GM21825 (cell line): Measurements from ENCODE around the gene DCP2.

ENCODE experiments used
- ATAC-seq: cut with Tn5 transposase; IDR thresholded peaks from one replicate; pipeline ENCODE4 v1.9.1; 2021; ENCODE audit warnings: mild to moderate bottlenecking, moderate library complexity; ENCODE audit not compliant: unreplicated experiment

The DCP2 gene

DNA sequence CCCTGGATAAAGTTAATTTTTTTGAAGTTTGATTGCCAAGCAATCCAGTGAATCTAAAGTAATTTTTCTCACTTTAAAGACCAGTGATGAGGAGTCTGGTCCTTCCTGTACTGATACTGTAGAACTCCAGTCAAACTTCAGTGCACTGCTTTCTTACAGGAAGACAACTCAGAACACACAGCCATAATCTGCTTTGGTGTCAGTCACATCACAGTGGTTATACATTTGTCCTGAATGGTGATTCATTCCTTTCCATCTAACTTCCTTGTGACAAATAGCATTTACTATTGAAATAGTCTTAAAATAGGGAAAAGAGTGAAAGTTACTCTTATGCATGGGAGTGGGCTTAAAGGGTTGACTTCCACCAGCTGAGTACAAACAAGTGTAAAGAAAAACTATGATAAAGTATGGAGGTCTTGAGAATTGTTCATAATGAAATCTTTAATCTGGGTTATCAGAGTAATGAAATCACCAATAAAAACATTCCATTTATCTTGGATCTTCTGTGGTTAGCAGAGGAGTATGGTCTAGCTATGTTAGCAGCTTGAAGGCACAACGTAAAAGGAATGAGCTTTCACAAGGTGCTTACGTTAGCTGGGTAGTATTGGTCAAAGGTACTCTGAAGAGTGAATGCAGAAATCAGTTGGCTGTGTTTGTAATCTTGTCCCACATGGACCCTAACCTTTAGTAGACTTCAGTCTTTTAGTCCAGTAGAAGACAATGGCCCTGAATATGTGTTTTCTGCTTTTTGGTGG lies 41.5 kb downstream of the DCP2 start:
- ATAC-seq, result no peak

DNA sequence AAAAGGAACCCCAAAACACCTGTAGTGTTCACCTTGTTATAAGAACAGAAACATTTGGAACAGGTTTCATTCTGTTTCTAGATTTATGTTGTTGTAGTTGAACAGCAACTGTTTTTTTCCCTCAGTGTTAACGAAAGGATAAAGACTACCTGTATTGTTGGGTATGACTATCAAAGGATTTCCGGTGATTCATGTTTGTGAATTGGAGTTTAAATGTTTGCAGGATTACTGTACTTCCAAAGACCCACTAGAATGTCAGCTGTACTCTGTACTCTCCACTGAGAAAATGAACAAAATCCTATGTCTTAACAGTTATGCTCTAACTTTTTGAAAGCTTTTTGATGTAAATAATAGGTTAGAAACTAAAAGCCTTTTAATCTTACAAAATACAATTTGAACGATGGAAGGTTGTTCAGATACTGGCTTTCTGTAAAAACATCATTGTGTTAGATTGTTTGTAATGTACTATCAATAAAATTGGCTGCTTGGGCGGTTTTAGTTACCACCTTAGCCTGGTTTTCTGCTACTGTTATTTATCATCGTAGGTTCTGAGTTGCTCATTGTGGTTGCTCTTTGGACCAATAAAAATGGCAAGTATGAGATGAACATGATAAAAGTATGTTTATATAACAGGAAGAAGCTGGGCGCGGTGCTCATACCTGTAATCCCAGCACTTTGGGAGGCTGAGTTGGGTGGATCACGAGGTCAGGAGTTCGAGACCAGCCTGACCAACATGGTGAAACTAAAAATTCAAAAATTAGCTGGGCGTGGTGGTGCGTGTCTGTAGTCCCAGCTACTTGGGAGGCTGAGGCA lies 44.1 kb downstream of the DCP2 start:
- ATAC-seq, result no peak

DNA sequence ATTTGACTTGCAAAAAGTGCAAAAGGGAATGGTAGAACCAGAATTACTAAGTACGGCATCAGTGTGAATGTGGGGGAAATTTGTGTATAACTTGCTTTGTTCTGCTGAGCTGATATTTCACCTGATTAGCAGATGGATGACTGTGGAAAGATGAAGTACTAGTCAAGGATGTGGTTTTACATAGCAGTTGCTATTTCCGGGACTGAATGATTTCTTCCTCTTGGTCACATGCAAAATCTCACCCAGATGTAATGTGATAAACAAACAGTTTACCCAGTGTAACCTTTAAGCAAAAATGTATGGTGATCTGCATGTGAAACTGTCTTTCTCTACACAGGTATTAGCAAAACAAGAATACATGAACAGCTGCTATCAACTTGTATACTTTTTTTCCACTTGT lies 46.1 kb downstream of the DCP2 start:
- ATAC-seq, result peak; percentile 67

DNA sequence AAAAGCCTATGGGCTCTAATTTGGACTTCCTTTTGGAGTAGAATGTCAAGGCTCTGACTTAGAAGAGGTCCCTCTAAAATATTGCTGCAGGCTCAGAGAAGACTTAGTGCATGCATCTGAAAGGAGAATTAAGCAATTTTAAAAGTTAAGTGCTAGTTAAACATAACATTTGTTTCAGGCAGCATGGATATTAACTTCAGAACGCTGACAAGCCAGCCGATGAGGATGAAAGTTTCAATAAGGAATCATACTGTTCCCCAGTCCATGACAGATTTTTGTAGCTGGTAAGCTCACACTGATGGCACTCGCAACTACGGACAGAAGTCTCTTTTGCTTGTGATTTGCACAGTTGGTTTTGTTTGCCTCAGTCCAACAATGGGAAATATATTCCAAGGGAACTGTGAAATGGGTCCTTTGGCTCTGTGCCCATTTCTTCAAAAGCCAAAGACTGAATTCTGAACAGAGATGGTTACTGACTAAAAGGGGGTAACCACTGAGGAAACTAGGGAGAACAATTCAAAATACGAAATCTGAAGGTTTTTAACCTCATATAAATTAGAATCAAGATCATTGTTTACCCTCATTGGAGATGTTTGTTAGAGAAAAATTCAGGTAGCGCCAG lies 47.6 kb downstream of the DCP2 start:
- no peak for ATAC-seq

DNA sequence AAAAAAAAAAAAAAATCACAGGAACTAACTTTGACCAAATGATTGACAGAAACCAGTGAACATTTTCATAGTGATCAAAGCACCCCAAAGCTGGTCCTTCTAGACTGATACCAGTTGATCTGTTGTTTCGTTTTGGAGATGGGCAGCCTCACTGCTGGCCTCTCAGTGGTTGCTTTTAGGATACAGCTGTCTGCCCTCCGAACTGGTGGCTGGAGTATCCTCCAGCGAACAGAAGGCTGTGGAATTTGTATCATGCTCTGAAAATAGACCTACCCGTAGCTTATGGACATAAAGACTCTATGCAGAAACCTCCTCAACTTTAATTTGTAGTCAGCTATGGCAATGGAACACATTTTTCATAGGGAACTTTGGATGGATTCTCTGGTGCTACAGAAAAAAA lies 49.0 kb downstream of the DCP2 start:
- ATAC-seq, result no peak

DNA sequence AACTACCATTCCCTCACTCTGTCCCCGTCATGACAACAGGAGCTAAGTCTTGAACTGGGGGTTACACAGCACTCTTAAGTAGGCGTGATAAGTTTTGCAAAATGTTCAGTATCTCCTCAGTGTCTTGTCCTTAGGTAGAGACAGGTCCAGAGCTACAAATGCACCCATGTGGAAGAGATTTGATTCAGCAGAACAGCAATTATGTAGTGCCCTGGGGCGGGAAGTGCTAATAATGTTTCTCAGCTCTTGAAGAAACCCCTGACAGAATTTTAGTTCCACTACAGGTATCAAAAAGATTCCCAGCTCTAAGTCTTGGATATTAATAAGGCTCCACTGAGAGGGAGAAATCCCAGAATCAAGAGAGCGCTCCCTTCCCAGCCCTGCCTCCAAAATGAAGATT lies 49.6 kb downstream of the DCP2 start:
- ATAC-seq, result no peak

DNA sequence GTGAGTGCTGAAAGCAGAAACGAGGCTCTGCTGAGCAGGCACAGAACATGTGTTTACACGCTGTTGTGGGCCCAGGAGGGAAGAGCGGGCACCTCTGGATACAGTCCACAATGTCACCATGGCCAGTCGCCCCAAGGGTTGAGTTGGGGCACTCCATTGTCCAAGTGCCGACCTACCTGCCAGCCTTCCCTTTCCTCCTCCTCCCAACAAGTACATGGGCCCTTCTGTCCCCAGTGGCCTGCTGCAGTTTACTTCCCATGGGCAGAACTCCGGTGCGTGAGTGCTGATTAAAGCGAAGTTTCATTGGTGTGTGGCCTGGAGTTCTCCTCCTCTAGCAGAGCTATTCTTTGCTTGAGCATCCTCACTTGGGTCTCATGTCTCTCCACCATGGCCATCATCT lies 50.4 kb downstream of the DCP2 start:
- ATAC-seq, result no peak

DNA sequence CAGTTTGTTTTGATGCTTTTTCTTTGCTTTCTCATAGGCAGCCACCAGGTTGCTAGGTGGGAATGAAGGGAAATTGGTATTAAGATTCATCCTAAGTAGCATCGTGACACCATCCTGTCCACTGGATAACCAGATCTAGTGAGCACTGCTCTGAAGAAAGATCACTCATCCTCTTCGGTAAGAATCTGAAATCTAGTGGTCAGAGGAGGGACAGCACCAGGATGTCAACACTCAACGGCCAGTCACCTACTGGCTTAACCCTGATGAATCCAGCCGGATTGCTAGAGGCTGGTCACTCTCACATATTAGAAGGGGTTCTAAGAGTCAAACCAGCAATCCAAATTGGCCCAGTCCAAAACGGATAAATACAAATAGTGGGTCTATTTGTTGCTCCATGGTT lies 50.8 kb downstream of the DCP2 start:
- no peak for ATAC-seq

DNA sequence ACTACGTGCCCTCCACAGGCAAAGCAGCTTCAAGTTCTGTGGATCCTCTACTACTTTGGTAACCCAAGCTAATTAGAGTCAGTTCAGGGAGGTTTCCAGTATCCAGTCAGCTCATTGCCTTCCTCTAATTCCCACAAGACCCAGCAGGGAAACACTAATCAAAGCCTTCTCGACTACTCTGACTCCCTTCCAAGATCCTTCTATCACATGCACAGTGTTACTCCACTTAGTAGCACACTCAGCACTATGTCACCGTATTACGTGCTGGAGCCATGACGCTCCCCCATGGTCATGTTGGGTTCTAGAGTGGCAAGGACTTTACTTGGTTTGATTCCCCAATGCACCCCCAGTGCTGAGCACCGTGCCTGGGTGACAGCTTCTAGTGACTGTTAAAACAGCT lies 53.0 kb downstream of the DCP2 start:
- ATAC-seq, result no peak

DNA sequence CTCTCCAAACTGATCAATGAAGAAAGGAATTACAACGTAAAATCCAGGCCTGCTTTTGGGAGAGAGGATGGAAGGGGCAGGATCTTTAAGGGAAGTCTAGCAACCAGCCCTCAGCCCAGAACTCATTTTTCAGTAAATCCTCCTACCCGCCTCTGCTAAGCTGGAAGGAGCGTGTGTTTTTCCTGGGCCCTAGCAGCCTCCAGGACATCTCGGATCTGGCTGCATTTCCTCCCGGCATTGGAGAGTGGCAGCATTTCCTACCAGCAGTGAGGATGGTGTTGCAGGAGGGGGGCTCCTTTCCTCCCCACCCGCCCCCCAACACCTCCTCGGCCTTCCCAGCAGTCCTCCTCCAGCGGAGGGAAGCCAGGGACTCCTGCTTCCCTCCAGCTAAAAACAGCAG lies 54.5 kb downstream of the DCP2 start:
- ATAC-seq, result no peak

DNA sequence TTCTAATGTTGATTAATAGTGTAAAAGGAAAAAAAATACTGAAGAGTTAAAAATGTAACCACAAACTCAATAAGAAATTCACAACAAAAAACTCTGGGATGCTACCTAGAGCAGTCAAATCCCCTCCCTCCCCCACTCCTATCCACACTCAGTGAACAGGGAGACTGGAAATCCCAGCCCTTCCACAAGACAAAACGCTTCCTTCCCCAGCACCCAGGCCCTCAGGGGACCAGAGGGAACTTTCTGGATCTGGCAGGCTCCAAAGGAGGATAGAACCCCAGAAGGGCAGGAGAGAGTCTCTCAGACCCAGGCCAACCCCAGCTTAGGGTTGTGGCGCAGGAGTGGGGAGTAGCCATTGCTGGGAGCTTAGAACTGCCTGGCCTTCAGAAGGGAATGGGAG lies 55.0 kb downstream of the DCP2 start:
- ATAC-seq, result no peak

DNA sequence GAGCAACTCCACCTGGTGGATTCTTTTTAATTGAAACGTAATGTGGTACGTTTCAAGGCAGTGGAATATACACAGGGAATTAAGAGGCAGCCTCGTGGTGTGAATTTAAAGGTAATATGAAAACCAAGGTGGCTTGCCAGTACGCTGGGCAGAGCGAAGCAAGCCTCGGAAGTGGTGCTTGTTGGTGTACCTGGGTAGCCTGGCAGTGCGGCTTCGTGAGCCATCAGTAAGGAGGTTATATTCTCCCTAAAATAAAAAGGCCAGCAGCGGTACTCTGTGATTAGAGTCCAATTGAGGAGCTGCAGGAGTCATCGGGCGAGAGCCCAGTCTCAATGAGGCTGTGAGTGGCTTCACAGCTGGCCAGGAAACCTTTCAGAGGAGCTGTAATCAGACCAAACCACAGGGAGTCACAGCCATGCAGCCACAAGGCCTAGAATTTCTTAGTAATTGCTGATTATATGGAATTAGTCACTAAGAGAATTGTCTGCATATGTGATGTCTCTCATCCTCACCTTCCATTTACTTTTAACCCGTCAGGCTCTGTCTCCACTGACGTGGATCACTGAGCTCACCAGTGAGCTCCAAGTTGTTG lies 57.7 kb downstream of the DCP2 start:
- ATAC-seq, result no peak

DNA sequence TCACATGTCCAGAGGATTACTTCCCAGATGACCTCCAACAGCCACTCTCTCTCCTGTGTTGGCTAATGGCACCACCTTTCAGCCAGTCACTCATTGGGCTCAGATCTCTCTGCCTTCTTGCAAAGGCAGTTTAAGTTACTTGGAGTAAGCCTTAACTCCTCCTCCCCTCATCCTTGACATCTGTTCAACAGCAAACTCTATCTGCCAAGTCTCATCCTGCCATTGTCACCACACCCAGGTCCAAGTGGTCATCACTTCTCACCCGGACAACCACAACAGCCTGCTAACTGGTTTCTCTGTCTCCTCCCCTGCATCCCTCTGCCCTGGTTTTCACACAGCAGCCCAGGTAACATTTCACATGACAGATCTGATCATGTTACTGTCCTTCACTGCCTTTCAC lies 58.5 kb downstream of the DCP2 start:
- no peak for ATAC-seq

DNA sequence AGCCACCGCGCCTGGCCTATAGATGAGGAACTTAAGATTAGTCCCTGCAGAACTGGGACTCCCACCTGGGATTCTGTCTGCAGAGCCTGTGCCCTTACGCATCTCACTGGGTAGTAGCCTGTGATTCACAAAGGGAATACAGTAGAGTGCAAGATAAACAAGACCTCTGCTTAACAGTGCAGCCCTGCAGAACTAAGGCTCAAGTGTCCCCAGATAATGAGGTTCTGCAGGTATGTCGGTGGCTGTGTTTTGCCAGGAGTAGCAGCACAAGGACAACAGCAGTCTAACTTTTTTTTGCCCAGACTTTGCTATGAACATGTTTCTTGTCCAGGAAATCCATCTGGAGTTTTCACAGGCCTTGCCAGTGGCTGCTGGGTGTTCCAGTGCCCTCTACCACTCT lies 59.7 kb downstream of the DCP2 start:
- no peak for ATAC-seq

DNA sequence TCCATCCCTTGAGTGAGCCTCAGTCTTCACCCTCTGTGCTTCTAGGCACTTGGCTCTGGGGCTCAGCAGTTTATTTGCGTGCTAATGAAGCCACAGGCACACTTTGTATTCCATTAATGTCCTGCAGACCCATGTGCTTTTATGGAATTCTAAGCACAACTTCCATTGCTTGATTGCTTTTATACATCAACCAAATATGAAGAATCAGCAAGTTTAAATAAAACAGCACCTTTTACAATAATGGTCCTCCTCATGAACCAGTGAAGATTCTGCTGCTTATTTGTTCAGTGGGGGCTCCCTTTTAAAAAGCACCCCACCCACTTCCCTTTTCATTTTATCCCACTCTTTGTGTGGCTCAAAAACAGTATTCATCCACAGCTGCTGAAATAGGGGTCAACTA lies 60.2 kb downstream of the DCP2 start:
- no peak for ATAC-seq

DNA sequence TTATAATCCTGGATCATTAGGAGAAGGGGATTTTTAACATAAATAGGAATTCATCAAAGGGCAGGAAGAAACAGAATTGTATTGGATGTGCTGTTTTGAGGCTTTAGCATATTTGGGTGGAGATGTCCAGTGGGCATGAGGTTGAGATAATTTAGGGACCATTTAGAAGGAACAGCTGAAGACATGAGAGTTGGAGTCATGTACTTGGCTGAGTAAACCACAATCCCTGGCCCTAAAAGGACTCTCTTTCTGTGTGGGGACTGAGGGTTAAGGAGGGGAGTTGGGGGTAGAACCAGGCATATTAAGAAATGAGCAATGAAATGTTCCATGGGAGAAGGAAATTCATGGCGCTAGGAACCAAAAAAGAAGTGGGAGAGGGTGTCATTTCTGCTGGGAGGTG lies 61.5 kb downstream of the DCP2 start:
- ATAC-seq, result no peak

DNA sequence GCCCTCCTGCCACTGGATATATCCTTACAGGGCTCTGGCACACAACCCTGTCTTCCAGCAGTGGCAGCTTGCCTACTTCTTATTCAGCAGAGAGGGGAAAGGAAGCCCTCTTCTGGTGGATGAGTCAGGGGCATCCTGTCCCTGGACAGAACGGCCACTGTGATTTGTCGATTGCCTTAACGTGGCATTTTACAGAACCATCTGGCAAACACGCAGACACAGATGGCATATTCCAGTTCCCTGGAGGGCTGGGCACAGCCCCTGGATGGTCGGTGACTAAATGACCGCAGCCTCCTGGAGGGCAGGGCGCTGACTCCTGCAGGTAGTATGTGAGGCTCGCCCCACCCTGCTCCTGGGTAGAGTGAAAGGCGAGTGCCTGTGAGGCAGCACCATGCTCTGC lies 62.1 kb downstream of the DCP2 start:
- no peak for ATAC-seq

DNA sequence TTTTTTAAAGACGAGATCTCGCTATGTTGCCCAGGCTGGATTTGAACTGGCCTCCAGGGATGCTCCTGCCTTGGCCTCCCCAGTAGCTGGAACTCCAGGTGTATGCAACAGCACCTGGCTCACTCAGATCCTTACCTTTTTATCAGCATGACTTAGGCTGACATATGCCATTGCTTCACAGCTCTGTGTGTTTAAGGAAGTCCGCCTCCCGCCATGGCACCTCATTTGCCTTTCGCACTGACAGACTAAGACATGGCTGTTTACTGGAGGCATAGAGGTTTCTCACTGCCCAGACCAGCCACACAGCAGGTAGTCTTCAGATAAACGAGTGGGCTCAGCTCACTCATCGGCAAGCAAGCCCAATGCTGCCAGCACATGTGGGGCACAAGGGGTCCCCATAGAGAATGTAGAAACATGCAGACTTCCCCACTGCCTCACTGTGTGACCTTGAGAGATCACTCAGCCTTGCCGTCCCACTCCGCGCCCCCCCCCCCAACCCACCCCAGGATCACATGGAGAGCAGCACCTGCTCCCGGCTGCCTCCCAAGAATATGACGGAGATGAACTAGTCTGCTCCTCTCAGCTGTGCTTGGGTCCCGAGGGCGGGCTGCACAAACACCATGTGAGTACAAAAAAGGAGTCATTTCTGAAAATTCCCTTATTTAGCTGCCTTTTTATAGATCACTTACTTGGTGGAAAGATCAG lies 62.8 kb downstream of the DCP2 start:
- no peak for ATAC-seq

DNA sequence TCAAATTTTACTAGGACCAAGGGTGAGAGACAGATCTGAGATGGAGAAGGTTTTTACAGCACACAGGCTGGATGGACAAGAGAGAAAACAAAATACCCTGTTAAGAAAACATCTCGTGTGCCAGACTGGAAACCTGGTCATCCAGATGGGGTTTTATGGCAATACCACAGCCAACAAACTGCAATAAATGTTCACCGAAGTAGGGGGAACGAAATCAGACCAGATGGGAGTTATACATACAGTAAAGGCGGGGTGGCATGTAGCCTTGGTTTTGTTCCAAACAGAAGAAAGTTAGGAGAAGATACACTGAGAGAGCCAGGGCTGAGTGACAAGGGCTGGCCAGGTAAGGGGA lies 63.3 kb downstream of the DCP2 start:
- ATAC-seq, result no peak

DNA sequence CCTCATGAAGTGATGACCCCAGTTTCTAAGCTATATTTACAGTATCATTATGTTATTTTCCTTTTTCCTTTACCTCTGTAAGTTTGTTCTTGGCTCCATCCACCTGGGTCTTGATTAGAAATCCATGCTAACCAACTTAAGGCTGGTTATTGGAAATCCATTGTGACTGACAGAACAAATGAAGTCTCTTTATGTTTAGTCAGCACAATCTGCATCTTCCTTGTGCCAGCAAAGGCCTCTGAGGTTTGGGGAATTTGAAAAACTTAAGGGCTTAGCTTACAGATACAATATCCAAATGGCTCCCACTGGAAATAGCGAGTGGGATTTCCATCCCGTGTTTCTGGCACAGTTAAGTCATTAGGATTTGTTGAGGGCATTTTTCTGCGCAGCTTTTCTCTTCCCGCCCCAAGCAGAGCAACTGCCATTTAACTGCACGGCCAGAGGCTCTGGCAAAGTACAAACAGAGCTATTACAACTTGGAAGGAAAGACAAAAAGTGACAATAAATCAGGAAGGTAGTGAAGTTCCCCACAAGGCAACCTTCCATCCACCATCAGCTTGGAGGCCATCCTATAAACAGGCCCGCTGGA lies 64.2 kb downstream of the DCP2 start:
- ATAC-seq, result no peak
